Measurements from ENCODE around the gene PPDPF.

The PPDPF gene

DNA sequence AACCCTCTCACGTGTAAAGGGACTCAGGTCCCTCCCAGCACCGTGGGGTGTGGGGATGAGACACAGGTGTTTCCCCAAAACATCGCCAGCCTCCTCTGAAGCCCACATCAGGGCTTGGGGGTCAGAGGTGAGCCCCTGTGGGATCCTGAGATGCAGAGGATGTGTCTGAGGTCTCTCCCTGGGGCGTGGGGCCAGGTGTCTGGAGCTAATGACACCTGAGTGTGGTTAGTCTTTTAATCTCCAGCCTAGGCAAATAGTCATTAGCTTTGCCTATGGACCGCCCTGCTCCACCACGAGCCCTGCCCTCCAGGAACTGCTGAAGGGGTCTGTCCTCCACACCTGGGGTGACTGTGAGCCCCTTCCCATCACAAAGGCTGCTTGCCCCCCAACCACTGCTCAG, 25.2 kb downstream of the PPDPF start:
- no peaks in the 10 kb centered on the region for H3K36me3 ChIP-seq (ENCODE audit: insufficient read depth, low read length)
- H3K27ac ChIP-seq, result no peak overlapping the region
- no peak for TF ChIP-seq POLR2AphosphoS5 (IDR thresholded peaks at IDR 0.05; ENCODE audit: borderline replicate concordance, low read depth, low read length)
- H3K9me3 ChIP-seq (ENCODE audit: low read depth, low read length), result no peaks in the 10 kb centered on the region
- no peak overlapping the region for H3K4me3 ChIP-seq
- DNase-seq (ENCODE audit: low read depth, low spot score), result no peak
- H3K9ac ChIP-seq (ENCODE audit: insufficient read length), result no peak overlapping the region

DNA sequence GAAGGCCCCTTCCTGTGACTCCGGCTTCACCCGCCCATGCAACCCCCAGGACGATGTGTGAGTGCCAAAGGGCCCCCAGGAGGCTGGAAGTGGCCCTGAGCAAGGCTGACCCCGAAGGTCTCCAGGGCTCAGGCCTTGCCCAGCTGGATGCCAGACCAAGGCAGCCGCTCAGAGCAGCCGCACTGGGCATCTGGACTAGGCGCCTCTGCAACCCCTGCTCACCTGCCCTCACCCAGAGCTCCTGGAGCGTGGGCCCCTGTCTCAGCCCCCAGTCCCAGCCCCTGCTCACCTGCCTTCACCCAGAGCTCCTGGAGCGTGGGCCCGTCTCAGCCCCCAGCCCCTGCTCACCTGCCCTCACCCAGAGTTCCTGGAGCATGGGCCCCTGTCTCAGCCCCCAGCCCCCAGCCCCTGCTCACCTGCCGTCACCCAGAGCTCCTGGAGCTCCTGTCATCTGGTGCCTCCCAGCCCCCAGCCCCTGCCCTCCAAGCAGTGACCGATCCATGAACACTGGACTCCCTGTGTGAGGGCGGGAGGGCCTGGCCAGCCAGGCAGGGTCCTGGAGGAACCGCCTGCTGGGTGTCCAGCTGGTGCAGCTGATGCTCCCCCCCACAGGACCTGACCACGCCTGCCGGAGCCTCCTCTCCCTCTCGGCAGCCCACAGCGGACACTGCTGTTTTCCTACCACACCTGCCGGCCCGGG, 25.8 kb downstream of the PPDPF start:
- Histone ChIP-seq H3K4me3 (no peak overlapping the region), H3K27ac (no peak overlapping the region), H3K9me3 (ENCODE audit: low read depth, low read length) (no peaks in the 10 kb centered on the region), H3K9ac (ENCODE audit: insufficient read length) (no peak overlapping the region), H3K36me3 (ENCODE audit: insufficient read depth, low read length) (no peaks in the 10 kb centered on the region)
- no peak for DNase-seq (ENCODE audit: low read depth, low spot score)
- TF ChIP-seq FOXP2 (optimal IDR thresholded peaks at IDR 0.05; ENCODE audit: control extremely low read depth, extremely low read length, insufficient read depth) (no peak), EZH2 (IDR thresholded peaks at IDR 0.05) (no peak), POLR2AphosphoS5 (IDR thresholded peaks at IDR 0.05; ENCODE audit: borderline replicate concordance, low read depth, low read length) (no peak)

DNA sequence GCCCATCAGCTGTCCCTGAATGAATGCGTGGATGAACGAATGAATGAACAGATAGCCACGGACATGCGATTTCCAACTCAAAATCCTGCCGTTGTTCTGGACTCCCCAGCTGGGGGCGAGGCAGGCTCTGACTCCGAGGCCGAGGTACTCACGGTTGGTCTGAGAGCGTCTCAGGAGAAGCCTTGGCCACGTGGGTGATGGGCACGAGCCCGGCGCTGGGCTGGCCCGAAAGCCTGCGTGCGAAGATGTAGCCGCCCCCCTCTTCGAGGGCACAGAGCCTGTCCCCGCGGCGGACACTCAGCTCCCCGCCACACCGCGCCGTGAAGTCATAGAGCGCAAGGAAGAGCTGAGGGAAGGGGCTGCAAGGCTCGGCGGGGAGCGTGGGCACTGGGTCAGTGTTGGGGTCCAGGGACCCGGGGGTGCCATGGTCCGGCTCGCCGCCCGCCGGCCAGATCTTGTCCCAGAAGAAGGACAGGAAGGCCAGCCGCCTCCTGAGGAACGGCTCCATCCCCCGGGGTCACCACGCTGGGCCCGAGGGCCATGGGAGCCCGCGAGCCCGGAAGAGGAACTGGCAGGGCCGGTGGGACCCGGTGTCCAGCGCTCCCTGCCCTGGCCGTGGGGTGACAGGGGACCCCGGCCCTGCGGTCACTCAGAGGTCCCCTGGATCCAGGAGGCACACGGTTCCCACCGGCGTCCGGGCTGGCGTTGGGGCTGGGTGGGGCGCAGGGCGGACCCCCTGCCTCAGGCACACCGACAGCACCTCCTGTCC, 26.6 kb downstream of the PPDPF start:
- Histone ChIP-seq H3K9me3 (ENCODE audit: low read depth, low read length) (no peaks in the 10 kb centered on the region), H3K4me3 (no peak overlapping the region), H3K36me3 (ENCODE audit: insufficient read depth, low read length) (no peaks in the 10 kb centered on the region), H3K9ac (ENCODE audit: insufficient read length) (no peak overlapping the region), H3K27ac (no peak overlapping the region)
- DNase-seq (ENCODE audit: low read depth, low spot score), result no peak
- TF ChIP-seq POLR2AphosphoS5 (IDR thresholded peaks at IDR 0.05; ENCODE audit: borderline replicate concordance, low read depth, low read length) (no peak), EZH2 (IDR thresholded peaks at IDR 0.05) (no peak), FOXP2 (optimal IDR thresholded peaks at IDR 0.05; ENCODE audit: control extremely low read depth, extremely low read length, insufficient read depth) (no peak)

DNA sequence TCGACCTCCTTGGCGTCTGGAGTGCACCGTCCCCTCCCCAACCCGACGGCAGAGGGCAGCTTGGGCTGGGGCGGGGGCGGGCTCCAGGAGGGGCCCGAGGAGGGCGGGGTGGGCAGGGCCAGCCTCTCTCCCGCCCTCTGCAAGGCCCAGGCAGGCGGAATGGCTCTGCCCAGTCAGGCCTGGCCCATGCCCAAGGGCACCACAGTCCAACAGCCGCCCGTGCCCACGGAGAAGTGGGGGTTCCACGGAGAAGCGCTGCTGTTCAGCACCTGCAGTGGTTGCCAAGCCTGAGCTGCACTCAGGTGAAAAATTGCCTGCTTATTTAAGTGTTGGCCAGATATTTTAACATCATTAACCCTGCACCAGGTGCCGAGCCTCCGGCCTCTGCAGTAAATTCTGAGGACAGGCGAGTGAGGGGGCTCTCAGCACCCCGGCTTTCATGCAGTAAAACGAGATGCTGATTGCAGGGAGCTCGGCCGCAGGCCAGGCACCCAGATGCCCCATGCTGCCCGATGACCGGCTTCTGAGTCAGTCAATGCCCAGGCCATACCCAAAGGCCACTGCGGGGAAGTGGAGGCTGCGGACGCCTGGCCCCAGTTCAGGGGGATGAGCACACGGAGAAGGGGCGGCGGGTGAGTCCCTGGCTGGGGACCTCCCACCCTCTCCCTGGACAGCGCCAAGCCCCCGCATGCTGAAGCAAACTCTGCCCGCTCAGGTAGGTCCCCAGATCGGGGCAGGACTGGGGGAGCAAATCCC, 27.3 kb downstream of the PPDPF start, which contains the start of gene SRMS:
Gene SRMS, minus strand, starts transcription at position 25 of the 756 bp plus-strand sequence. CDS start 286 bp downstream, outside the sequence.
- DNase-seq (ENCODE audit: low read depth, low spot score), result no peak
- Histone ChIP-seq H3K9me3 (ENCODE audit: low read depth, low read length) (no peaks in the 10 kb centered on the region), H3K9ac (ENCODE audit: insufficient read length) (no peak within 1 kb of the TSS), H3K27ac (no peak within 1 kb of the TSS), H3K36me3 (ENCODE audit: insufficient read depth, low read length) (no peaks in the 10 kb centered on the region), H3K4me3 (no peak within 1 kb of the TSS)
- TF ChIP-seq EZH2 (IDR thresholded peaks at IDR 0.05), result no peak
- TF ChIP-seq FOXP2 (optimal IDR thresholded peaks at IDR 0.05; ENCODE audit: control extremely low read depth, extremely low read length, insufficient read depth), result no peak
- TF ChIP-seq POLR2AphosphoS5 (IDR thresholded peaks at IDR 0.05; ENCODE audit: borderline replicate concordance, low read depth, low read length), result no peak

DNA sequence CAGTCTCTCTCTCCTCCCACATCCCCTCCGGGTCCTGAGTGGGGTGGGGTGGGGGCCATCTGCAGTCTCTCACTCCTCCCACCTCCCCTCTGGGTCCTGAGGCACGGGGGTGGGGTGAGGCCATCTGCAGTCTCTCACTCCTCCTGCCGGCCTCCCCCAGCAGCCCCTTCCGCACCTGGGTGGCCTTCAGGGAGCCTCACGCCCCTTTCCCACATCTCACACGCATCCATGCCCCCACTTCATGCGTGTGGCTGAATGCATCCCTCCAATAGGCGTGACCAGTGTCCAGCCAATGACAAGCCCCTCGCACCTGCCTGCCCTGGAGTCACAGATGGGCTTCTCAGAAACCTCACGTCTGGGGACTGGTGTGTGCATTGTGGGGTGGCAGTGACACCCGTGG, 28.0 kb downstream of the PPDPF start:
- Histone ChIP-seq H3K9ac (ENCODE audit: insufficient read length) (no peak overlapping the region), H3K4me3 (no peak overlapping the region), H3K36me3 (ENCODE audit: insufficient read depth, low read length) (no peaks in the 10 kb centered on the region), H3K9me3 (ENCODE audit: low read depth, low read length) (no peaks in the 10 kb centered on the region), H3K27ac (no peak overlapping the region)
- DNase-seq (ENCODE audit: low read depth, low spot score), result no peak
- TF ChIP-seq POLR2AphosphoS5 (IDR thresholded peaks at IDR 0.05; ENCODE audit: borderline replicate concordance, low read depth, low read length), result no peak

DNA sequence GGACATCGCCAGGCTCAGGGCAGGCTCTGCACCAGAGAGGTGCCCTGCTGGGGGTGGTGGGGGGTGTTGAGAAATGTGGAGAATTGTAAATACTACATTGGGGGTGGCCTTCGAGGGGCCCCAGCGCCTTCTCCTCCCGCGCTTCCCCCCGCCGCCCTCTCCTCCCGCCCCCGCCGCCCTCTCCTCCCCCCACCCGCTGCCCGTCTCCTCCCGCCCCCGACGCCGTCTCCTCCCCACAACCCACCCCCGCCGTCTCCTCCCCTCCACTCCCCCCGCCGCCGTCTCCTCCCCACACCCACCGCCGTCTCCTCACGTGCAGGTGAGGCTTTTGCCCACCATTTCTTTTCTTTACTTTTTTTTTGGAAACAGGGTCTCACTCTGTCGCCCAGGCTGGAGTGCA, 28.5 kb downstream of the PPDPF start:
- H3K9me3 ChIP-seq (ENCODE audit: low read depth, low read length), result no peaks in the 10 kb centered on the region
- no peak overlapping the region for H3K4me3 ChIP-seq
- TF ChIP-seq POLR2AphosphoS5 (IDR thresholded peaks at IDR 0.05; ENCODE audit: borderline replicate concordance, low read depth, low read length), result no peak
- TF ChIP-seq EZH2 (IDR thresholded peaks at IDR 0.05), result no peak
- TF ChIP-seq FOXP2 (optimal IDR thresholded peaks at IDR 0.05; ENCODE audit: control extremely low read depth, extremely low read length, insufficient read depth), result no peak
- no peaks in the 10 kb centered on the region for H3K36me3 ChIP-seq (ENCODE audit: insufficient read depth, low read length)
- no peak for DNase-seq (ENCODE audit: low read depth, low spot score)
- no peak overlapping the region for H3K27ac ChIP-seq
- no peak overlapping the region for H3K9ac ChIP-seq (ENCODE audit: insufficient read length)

DNA sequence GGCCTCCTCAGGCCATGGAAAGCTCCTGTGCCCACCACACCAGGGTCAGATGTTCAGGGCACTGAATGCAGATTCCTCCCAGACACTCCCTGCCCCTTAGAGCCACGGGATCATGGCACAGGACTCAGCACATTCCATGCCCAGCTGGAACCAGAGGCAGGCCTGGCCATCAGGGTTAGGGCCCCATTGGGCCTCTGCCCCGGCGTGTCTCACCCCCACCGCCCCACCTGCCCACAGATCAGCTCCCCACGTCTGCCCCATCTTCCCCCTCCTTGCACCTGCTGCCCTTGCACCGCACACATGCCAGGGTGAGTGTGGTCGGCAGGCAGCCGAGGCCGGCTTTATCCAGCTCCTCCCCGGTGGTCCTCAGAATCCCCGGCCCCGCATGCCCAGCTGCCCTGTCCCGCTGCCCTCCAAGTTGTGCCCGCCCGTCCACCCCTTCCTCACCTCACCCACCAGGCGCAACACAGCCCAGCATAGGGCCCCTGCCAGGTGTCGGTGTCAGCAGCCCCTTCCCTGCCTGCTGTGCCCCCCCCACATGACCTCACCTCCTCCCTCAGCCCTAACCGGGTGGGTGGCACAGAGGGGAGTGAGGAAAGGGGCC, 29.2 kb downstream of the PPDPF start:
- TF ChIP-seq FOXP2 (optimal IDR thresholded peaks at IDR 0.05; ENCODE audit: control extremely low read depth, extremely low read length, insufficient read depth) (no peak), EZH2 (IDR thresholded peaks at IDR 0.05) (no peak), POLR2AphosphoS5 (IDR thresholded peaks at IDR 0.05; ENCODE audit: borderline replicate concordance, low read depth, low read length) (no peak)
- no peak overlapping the region for H3K9ac ChIP-seq (ENCODE audit: insufficient read length)
- H3K4me3 ChIP-seq, result no peak overlapping the region
- no peak for DNase-seq (ENCODE audit: low read depth, low spot score)
- no peaks in the 10 kb centered on the region for H3K36me3 ChIP-seq (ENCODE audit: insufficient read depth, low read length)
- H3K9me3 ChIP-seq (ENCODE audit: low read depth, low read length), result no peaks in the 10 kb centered on the region
- H3K27ac ChIP-seq, result no peak overlapping the region

DNA sequence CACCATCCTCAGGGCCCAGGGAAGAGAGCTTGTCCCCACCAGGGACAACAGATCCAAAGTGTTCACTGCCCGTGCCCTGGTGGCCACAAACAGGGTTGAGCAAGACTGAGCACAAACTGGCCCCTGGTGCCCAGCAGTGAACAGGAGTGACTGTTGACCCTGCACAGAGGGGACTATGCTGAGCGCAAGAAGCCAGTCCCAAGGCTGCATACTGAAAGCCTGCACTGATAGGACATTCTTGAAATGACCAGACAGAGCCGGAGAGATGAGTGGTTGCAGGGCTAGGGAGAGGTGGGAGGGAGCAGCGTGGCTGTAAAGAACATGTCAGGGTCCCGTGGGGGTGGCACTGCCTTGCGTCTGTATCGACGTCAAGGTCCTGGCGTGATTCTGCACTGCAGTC, 30.5 kb downstream of the PPDPF start:
- Histone ChIP-seq H3K9ac (ENCODE audit: insufficient read length) (no peak overlapping the region), H3K27ac (no peak overlapping the region), H3K4me3 (no peak overlapping the region), H3K36me3 (ENCODE audit: insufficient read depth, low read length) (no peaks in the 10 kb centered on the region), H3K9me3 (ENCODE audit: low read depth, low read length) (no peaks in the 10 kb centered on the region)
- no peak for TF ChIP-seq FOXP2 (optimal IDR thresholded peaks at IDR 0.05; ENCODE audit: control extremely low read depth, extremely low read length, insufficient read depth)
- TF ChIP-seq POLR2AphosphoS5 (IDR thresholded peaks at IDR 0.05; ENCODE audit: borderline replicate concordance, low read depth, low read length), result no peak
- no peak for TF ChIP-seq EZH2 (IDR thresholded peaks at IDR 0.05)
- no peak for DNase-seq (ENCODE audit: low read depth, low spot score)

All from SK-N-MC (cell line).